Occipital lobe (tissue), 2 donors: Measurements from ENCODE around the gene MST1. TPM values are rescaled to one million over a fixed set of nuclear protein-coding genes. Genes with fewer than 3 reads are reported as not detected.
"Not testable (repeated sequence)": the region's sequence is repeated elsewhere in the genome, so short reads cannot be mapped to it uniquely, and the experiment has no call there.

Experiments used
- DNase-seq: peaks from one replicate; lab custom pipeline; 2025; lab: John Stamatoyannopoulos, UW
- total RNA-seq: library from RNA; depleted of rRNA; stranded (reverse); fragments of >200 nt; gene quantifications from one replicate; pipeline ENCODE4 v1.2.3, GENCODE V29; 2014

Gene MST1
- total RNA-seq, 1 donor from 2014 or later = 7.5 TPM

DNA sequence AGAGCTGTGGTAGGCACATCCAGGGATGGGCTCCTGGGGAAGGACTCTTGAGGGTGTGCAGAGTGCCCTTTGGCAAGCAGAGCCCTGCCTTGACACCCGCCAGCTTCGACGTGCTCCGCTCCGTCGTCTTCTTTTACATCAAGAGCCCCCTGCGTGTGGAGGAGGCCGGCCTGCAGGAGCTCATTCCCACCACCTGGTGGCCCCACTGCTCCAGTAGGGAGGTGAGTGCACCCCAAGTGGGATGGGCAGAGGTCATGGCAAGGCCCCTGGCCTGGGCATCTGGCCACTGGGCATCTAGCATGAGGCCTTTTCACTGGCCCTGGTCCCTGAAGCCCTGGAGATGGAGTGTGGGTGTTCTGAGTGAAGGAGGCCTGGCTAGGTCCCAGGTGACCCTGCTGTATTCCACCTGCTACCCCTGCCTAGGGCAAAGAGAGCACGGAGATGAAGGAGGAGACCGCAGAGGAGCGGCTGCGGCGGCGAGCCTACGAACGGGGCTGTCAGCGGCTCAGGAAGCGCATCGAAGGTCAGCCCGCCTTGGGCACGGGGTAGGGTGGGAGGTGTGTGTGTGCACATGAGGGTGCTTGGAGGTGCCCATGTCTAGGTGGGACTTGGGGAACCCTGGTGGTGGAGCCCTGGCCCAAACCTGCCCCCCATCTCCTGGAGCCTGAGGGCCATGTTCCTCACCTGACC, 12.3 kb upstream of the MST1 start:
- no peak for DNase-seq

DNA sequence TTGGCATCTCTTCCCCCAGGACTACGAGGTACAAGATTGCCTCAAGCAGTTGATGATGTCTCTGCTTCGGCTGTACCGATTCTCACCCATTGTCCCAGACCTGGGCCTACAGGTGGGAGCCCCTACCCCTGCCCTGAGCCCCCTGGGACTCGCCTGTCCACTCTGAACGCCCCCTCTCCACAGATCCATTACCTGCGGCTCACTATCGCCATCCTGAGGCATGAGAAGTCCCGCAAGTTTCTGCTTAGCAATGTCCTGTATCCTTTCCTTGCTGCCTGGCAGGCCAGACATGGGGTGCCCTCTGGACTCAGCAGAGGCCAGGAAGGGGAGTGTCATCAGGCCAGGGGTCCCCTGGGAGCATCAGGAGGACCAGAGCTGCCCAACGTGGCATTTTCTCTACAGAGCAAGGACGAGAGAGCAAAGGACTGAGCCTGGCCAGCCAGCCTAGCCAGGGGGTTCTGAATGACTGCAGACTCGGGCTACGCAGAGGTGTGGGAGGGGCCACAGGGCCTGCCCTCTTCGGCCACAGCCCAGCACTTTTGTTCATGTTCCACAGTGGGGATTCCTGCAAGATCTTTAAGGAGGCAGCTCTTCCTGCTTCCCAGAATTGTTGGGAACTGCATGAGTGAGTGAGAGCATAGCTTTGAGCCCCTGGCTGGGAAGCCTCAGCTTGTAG, 11.3 kb upstream of the MST1 start:
- DNase-seq = no peak

DNA sequence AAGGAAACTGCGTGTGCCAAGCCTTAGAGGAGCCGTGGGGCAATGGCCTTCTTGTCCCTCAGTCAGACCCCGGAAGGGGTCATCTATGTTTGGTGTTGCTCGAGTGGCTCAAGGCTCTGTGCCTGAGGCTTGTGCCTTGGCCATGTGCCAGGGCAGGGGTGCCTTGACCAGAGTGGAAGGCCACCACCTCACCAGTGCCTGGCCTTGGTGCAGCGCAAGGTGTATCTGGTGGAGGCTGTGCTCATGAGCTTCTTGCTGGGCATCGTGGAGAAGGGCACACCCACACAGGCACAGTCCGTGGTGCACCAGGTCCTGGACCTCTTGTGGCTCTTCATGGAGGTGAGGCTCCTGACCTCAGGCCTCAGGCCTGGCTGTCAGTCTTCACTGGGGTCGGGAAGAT, 10.7 kb upstream of the MST1 start:
- DNase-seq = no peak

DNA sequence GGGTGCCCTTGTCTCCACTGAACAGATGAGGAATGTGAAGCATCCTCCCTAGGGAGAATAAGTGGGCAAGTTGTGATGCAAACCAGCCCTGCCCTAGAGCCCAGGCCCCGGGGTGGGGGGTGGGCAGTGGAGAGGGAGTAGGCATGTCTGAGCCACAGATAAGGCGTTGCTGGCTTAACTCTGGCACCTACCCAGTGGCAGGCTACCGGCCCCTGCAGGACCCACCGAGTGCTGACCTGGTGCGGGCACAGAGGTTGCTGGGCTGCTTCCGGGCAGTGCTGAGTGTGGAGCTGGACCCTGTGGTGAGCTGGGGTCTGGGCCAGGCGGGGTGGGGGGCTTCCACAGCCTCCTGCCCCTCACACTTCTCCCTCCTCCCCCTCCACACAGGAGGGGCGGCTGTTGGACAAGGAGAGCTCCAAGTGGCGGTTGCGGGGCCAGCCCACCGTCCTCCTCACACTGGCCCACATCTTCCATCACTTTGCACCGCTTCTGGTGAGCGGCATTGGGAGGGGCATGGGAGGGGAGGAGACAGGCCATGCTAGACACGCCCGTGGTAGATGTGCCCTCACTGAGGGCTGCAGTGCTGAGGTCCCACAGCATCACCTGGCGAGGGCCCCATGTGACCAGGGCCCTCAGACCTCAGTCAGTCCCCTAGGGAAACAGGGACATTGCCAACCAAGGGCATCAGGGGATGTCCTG, 10.2 kb upstream of the MST1 start:
- DNase-seq = no peak

DNA sequence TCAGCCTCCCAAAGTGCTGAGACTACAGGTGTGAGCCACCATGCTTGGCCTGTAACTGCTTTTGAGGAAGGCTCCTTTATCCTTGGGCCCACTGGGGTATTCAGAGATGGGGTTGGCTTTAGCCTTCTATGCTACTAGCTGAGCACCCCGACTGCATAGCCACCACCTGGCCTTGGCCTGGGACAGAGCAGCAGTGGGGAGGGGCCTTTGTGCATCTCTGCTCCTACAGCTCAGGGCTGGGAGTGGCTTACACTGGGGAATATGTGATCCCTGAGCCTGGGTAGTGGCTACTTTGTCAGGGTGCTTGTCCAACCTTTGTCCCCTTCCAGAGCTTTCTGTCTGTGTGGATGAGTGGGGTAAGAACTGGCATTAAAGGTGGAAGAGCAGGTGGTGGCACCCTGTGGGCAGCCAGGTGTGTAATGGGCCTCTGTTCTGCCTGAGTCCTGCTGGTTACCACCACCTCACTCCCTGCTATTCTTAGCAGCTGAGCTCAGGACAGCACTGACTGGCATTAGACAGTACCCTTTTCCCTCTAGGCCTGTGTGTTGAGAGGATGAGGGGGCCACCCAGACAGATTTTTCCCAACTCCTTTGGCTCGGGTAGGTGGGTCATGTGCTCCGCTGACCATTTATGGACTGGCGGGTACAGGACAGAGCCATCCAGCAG, 6.2 kb upstream of the MST1 start:
- DNase-seq = not testable (repeated sequence)

DNA sequence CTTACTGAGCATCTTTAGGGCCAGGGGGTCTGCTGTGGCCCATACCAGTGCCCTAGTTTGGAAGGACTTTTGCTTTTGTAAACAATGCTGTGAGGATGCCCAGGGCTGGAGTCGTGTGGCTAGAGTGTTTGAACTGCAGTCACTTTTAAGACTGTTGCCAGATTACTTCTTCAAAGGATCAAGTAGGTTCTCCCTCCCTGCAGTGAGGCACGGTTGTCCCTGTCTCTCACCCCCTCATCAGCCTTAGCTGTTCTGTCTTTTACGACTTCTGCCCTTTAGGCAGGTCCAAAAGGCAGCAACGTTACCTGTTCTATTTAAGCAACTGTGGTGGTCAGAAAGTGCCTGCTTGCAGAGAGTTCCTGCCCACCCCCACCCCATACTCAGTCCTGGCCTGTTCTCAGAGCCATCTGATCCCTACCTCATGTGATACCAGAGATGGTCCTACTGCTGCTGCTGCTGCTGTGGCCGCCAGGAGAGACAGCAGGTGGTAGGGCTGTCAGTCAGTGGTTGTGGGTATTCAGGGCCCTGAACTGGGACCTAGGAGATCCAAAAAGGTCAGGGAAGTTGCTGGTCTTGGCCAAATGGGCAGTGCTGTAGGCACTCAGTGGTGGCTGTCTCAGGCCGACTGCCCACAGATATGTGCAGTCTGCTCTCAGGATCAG, 5.3 kb upstream of the MST1 start:
- DNase-seq = not testable (repeated sequence)

DNA sequence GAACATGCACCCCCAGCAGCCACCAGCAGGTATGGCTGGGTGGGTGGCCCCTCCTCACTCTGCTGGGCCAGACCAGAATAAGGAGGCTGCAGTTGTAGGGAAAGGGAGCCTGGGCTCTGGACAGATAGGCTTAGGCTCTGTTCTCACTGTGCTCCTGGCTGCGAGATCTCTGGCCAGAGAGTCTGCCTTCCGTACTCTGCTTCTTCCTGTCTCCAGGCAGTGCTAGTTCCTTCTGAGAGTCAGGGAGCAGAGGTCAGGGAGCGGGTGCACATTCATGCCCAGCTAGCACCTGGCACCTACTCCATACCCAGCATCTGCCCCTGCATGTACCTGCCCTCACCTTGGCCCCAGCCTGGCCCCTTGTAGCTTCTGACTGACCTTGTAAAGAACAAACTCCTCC, 2.2 kb upstream of the MST1 start:
- not testable (repeated sequence) for DNase-seq

DNA sequence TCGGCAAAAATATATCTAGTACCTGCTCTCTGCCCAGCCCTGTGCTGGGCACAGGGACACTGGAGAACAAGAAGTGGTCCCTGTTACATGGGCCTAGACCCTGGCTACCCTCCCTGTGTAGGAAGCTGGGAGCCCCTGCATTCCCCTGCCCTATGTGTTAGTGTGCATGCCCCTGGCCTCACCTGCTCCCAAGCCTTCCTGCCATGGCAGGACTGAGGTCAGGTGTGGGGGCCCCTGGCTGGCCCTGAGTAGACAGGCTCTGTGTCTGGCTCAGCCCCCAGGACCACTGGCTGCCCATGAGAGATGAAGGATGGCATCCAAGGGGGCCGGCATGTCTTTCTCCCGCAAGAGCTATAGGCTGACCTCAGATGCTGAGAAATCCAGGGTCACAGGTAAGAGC, 1.6 kb upstream of the MST1 start:
- DNase-seq = not testable (repeated sequence)

DNA sequence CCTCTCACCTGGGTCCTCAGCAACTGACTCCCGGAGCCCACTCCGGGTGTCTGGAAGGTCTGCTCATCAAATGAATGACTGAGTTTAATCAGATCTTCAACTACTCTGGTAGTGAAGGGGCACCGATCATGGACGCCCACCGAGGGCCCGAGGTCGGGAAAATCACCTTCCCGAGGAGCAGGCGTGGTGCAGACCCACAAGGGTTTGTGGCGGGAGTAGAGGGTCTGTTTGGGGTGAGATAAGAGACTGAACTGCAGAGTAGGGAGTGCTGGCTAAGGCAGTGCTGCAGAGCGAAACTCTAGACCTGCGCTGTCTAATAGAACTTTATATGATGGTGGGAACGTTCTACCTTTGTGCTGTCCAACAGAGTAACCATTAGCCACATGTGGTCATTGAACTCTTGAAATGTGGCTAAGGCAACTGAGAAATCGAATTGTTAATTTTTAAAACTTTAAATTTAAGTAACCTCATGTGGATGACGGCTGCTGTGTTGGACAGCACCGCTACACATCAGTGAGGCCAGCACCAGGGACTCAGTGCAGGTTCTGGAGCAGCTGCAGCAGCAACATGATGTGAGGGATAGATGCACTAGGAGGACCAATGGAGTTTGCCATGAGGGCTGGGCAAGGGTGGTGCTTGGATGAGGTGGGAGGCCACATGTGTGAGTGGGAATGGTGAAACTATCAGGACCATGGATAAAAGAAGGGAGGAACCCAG, 792 bp upstream of the MST1 start:
- DNase-seq = not testable (repeated sequence)

DNA sequence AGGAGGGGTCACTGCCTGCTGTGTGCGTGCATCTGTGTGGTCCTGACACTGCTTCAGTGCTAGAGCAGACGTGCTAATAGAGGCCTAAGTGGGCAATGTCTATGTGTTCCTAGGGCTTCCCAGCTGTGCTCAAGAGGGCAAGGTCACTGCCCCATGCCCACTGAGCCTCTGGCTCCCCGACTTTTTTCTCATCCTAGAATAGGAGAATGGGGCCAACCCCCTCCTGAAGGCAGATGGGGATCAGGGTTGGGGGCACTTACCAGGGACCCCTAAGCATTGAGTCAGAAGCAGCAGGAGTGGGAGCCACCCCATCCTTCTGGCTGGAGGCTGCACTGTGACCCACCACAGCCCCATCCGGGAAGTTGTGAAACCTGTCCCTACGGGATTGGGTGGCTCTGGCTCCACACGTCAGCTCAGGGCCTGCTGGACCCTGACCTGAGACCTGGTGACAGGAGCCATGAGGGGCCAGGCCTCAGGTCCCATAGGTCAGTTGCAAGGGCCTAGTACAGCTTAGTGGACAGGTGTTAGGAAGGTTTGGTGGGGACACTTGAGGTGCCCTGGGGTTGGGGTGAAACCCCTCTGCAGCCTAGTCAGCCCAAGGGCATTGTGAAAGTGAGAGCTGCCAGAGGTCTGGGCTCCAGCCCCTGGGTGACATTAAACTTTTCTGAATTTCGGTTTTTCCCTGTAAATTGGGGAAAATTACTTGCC, 782 bp downstream of the MST1 start:
- DNase-seq = not testable (repeated sequence)

DNA sequence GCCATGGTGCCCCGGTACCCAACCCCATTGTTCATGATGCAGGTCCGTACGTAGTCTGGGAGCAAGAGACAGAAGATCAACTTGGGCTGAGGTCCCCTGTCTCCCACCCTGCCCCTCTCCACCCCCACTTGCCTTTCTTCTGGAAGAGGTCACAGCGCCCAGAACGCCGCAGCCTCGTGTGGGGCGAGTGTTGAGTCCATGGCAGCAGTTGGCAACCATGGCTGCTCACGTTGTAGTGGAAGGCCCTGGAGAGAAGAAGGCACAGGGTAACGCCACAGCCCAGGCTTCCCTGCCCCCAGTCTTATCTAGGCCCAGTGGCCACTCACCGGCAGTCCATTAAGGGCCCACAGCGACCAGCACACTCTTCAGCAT, 1.9 kb downstream of the MST1 start:
- DNase-seq = not testable (repeated sequence)

DNA sequence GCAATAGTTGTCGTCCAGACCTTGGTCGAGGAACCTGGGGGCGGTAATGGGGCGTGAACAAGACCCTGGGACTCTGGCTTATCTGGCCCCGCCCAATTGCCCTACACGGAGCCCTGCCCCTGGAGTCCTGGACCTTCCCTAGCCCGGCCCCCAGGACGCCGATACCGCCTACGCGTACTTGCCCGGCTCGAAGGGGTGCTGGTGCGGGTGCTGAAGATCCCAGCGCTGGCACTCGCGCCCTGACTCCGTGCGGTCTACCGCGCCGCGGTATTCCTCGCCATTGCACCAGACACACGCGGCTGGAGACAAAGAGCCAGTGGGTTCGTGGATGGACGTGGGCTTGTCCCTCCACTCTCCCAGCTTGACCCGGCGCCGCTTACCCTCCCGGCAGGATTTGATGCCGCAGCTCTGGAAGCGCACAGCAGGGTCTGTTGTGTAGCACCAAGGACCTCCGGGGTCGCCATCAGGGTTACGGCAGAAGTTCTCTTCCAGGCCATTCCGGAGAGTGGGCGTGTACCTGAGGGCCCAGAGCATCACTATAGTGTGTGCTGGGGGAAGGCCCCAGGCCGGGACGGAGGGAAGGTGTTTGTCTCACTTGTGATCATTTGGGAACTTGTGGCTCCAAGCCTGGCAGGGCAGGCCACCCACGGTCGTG, 2.4 kb downstream of the MST1 start:
- DNase-seq = not testable (repeated sequence)

DNA sequence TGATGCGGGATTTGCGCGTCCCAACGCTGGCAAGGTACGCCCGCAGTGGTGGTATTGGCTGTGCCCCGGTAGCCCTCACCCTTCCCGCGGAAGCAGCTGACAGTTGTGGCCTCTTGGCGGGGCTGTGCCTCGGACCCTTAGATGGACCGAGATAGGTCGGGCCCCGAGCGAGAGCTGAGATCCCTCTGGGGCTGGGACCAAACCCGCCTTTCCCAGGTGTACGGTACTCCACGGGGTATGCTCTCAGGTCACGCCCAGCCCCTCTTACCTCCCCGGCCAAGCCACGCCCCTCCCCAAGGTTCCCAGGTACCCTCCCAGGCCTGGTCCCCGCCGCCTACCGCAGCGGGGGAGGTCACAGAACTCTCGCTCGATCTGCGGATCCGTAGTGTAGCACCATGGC, 2.9 kb downstream of the MST1 start:
- DNase-seq = not testable (repeated sequence)

DNA sequence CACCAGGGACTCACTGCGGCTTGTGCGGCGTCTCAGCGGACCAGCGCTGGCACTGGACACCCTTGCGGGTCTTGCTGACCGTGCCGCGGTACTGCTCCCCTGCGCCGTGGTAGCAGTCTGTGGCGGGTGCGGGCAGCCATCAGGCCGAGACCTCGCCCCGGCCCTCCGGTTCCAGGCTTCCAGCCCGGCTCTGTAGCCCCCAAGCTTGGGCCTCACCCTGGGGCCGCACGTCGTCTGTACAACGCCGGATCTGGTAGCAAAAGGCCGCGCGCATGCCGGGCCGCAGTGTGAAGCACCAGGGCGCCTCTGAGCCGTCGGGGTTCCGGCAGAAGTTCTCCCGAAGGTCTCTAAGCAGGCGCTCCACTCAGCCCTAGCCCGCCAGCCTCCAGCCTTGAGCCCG, 3.4 kb downstream of the MST1 start:
- DNase-seq = not testable (repeated sequence)

DNA sequence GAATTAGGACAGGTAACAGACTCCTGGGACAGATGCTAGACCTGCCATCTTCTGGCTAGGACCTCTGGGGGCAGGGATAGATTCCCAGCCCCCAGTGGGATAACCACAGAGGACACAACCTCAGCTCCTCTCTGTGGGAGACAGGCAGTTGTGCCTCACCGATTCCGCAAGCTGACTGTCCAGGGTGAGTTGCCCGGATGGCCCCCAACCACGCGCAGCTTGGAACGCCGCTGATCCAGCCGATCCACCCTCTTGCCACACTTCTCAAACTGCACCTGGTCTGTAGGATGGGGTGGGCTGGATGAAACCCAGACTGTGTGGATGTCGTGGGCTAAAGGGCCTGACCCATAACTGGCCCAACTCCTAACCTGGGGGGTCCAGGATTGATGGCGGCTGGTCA, 4.2 kb downstream of the MST1 start:
- DNase-seq = not testable (repeated sequence)

DNA sequence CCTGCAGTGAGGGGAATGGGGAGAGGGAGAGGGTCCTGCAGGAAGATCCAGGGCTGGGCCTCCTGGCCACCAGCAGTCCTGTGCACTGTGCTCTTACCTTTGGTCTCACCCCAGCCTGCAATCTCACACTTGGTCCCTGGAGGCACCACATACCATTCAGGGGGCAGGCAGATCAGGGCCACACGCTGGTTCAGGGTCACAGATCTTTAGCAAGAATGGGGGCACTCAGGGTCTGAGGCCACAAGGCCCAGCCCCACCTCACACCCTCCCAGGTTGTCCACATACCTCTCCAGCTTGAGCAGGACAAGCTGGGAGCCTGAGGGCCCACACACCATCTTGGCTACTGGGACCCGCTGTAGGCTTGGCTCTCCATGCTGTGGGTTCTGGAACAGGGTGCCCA, 4.8 kb downstream of the MST1 start:
- not testable (repeated sequence) for DNase-seq

DNA sequence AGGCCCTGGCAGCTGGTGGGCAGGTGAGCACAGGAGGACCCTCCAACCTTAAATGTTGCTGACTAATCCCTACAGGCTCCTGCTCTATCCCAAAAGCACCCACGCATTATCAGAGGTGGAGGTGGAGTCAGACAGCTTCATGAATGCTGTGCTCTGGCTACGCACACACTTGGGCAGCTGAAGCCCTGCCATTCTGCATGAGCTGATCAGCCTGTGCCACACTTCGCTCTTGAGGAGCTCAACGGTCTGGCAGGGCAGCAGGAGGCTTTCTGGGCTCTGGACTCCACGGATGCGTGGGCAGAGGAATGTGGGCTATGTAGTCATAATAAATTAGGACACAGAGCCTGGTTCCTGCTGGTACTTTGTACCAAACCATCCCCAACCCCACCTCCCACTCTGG, 6.1 kb downstream of the MST1 start:
- DNase-seq = no peak

DNA sequence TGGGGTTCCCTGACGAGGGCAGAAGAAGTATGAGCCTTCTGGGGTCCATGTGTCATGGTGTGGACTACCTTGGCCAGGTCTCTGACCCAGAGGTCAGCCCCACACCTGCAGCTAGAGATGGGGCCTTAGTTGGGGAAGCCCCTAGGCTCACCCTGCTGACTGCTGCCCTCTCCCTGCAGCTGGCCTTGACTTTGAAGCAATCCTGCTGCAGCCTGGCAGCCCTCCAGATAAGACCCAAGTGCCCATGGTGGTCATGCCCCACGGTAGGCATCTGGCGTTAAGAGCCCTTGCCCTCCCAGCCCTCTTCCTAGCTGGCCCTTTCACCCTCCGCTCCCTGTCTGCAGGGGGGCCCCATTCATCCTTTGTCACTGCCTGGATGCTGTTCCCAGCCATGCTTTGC, 7.7 kb downstream of the MST1 start:
- DNase-seq = no peak

DNA sequence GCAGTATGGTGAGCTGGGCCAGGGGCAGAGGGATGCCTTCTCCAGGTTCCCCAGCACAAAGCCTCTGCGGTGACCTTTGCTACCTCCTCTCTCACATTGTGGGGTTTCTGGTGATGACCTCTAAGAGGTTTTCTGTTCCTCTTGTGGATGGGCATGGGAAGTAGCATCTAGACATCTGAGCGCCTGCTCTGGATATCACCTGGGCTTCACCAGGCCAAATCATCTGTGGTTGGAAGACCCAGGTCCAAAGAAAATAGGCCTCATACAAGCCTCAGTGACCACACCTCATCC, 8.1 kb downstream of the MST1 start:
- DNase-seq = no peak
